ENCODE results near the gene ZFAND3. TPM values are rescaled to one million over a fixed set of nuclear protein-coding genes. Genes with fewer than 3 reads are reported as not detected.

ZFAND3 gene
- total and polyA plus RNA-seq, 3 donors from 2014 or later = 104 to 329 (median 109) TPM

GRCh38 chr6:38146734-38147027, 327.2 kb downstream of the ZFAND3 start:
- no peak for DNase-seq
- TF ChIP-seq CTCF (IDR thresholded peaks at IDR 0.05) (no peak), POLR2A (IDR thresholded peaks at IDR 0.05) (no peak)
- 83 to 88% methylated on average over 1 of the region's 1 CpG for WGBS, 2 donors
- Histone ChIP-seq H3K36me3 (ENCODE audit: low read depth, missing control alignments) (no peaks in the 10 kb centered on the region), H3K4me3 (no peak overlapping the region), H3K27ac (no peak overlapping the region), H3K4me1 (no peaks in the 10 kb centered on the region), H3K9me3 (no peaks in the 10 kb centered on the region), H3K27me3 (no peaks in the 10 kb centered on the region)
- intact Hi-C loops (cut with DNase I; ENCODE audit: low total_unique reads) = no loop called here

GRCh38 chr6:38148606-38149005, 329.1 kb downstream of the ZFAND3 start:
- no peak overlapping the region for H3K27ac ChIP-seq
- DNase-seq = no peak
- H3K36me3 ChIP-seq (ENCODE audit: low read depth, missing control alignments) = no peaks in the 10 kb centered on the region
- intact Hi-C loops (cut with DNase I; ENCODE audit: low total_unique reads) = no loop called here
- H3K4me1 ChIP-seq = no peaks in the 10 kb centered on the region
- no peaks in the 10 kb centered on the region for H3K9me3 ChIP-seq
- TF ChIP-seq POLR2A (IDR thresholded peaks at IDR 0.05) (no peak), CTCF (IDR thresholded peaks at IDR 0.05) (no peak)
- H3K27me3 ChIP-seq = no peaks in the 10 kb centered on the region
- WGBS, 2 donors = 82 to 95% methylated on average over 2 of the region's 2 CpGs
- H3K4me3 ChIP-seq = no peak overlapping the region

- Histone ChIP-seq H3K36me3 (ENCODE audit: low read depth, missing control alignments) (no peaks in the 10 kb centered on the region), H3K9me3 (no peaks in the 10 kb centered on the region), H3K4me1 (no peaks in the 10 kb centered on the region), H3K27ac (no peak overlapping the region), H3K27me3 (no peaks in the 10 kb centered on the region), H3K4me3 (no peak overlapping the region)
- TF ChIP-seq CTCF (IDR thresholded peaks at IDR 0.05) (no peak), POLR2A (IDR thresholded peaks at IDR 0.05) (no peak)
- 86 to 96% methylated on average over 2 of the region's 2 CpGs for WGBS, 2 donors
- no peak for DNase-seq
- intact Hi-C loops (cut with DNase I; ENCODE audit: low total_unique reads) = no loop called here
Measured at GRCh38 chr6:38149531-38149930, 330.0 kb downstream of the ZFAND3 start.

GRCh38 chr6:38150021-38150420, 330.5 kb downstream of the ZFAND3 start:
- no peak for TF ChIP-seq POLR2A (IDR thresholded peaks at IDR 0.05)
- TF ChIP-seq CTCF (IDR thresholded peaks at IDR 0.05) = no peak
- intact Hi-C loops (cut with DNase I; ENCODE audit: low total_unique reads) = loop anchor here (10.0 kb wide), 2 partner anchors 85 to 755 kb away; no protein-coding TSS in a partner anchor
- DNase-seq = no peak
- Histone ChIP-seq H3K4me3 (no peak overlapping the region), H3K4me1 (no peaks in the 10 kb centered on the region), H3K27ac (no peak overlapping the region), H3K36me3 (ENCODE audit: low read depth, missing control alignments) (no peaks in the 10 kb centered on the region), H3K9me3 (no peaks in the 10 kb centered on the region), H3K27me3 (no peaks in the 10 kb centered on the region)
- 59 to 68% methylated on average over 3 of the region's 3 CpGs for WGBS, 2 donors

- H3K27ac ChIP-seq = no peak overlapping the region
- H3K4me3 ChIP-seq = no peak overlapping the region
- H3K36me3 ChIP-seq (ENCODE audit: low read depth, missing control alignments) = no peaks in the 10 kb centered on the region
- H3K4me1 ChIP-seq = no peaks in the 10 kb centered on the region
- 90 to 92% methylated on average over 11 of the region's 11 CpGs for WGBS, 2 donors
- DNase-seq = no peak
- TF ChIP-seq CTCF (IDR thresholded peaks at IDR 0.05) = no peak
- H3K9me3 ChIP-seq = no peaks in the 10 kb centered on the region
- H3K27me3 ChIP-seq = no peaks in the 10 kb centered on the region
- intact Hi-C loops (cut with DNase I; ENCODE audit: low total_unique reads) = loop anchor here (10.0 kb wide), 2 partner anchors 84 to 756 kb away; no protein-coding TSS in a partner anchor
Measured at GRCh38 chr6:38150681-38151296, 331.3 kb downstream of the ZFAND3 start.

Data from testis (tissue), 3 donors.